GM12891 (cell line): ENCODE measurements around the gene UBE2I.

Source experiments
- PAX5 ChIP-seq: IDR thresholded peaks from 2 replicates; pipeline ENCODE4 v1.6.1; 2011; ENCODE audit warnings: low read length, moderate library complexity, mild to moderate bottlenecking; ENCODE audit not compliant: insufficient read depth, severe bottlenecking
- POLR2A ChIP-seq: IDR thresholded peaks from 2 replicates; pipeline ENCODE4 v1.6.1; 2011; ENCODE audit warnings: low read depth, low read length, control low read depth
- POLR2AphosphoS5 ChIP-seq: IDR thresholded peaks from 2 replicates; pipeline ENCODE4 v1.6.1; 2011; ENCODE audit warnings: low read depth, low read length, control low read depth
- SPI1 ChIP-seq: IDR thresholded peaks from 2 replicates; pipeline ENCODE4 v1.6.1; 2011; ENCODE audit warnings: low read depth, low read length, control low read depth
- TAF1 ChIP-seq: IDR thresholded peaks from 2 replicates; pipeline ENCODE4 v1.6.1; 2011; ENCODE audit warnings: low read depth, low read length, control low read depth

GRCh38 chr16:1333854-1334700 is 24.6 kb downstream of the UBE2I start:
- TF ChIP-seq POLR2AphosphoS5 (no peak), TAF1 (no peak), POLR2A (no peak), PAX5 (no peak), SPI1 (no peak)
